Ishikawa (cell line): Measurements from ENCODE around the gene KRTAP23-1.

Experiments used
- CEBPB ChIP-seq: IDR thresholded peaks from 2 replicates; pipeline ENCODE4 v1.6.1; 2012
- CREB1 ChIP-seq: IDR thresholded peaks from 2 replicates; pipeline ENCODE4 v1.6.1; 2012; ENCODE audit warnings: low read depth
- EGR1 ChIP-seq: IDR thresholded peaks from 2 replicates; pipeline ENCODE4 v1.6.1; 2012
- FOXM1 ChIP-seq: IDR thresholded peaks from 2 replicates; pipeline ENCODE4 v1.6.1; 2012; ENCODE audit warnings: low read depth, borderline replicate concordance
- RAD21 ChIP-seq: IDR thresholded peaks from 2 replicates; pipeline ENCODE4 v1.6.1; 2012; ENCODE audit warnings: low read depth
- TAF1 ChIP-seq: IDR thresholded peaks from 2 replicates; pipeline ENCODE4 v1.6.1; 2012; ENCODE audit warnings: low read depth, mild to moderate bottlenecking
- TCF12 ChIP-seq: IDR thresholded peaks from 2 replicates; pipeline ENCODE4 v1.6.1; 2012; ENCODE audit warnings: low read depth
- YY1 ChIP-seq: IDR thresholded peaks from 2 replicates; pipeline ENCODE4 v1.6.1; 2012; ENCODE audit warnings: low read depth
- TF ChIP-seq, protein P1 (sequence below): IDR thresholded peaks from 2 replicates; pipeline ENCODE4 v1.6.1; 2012; ENCODE audit warnings: low read depth, mild to moderate bottlenecking
- TF ChIP-seq, protein P2 (sequence below): IDR thresholded peaks from 2 replicates; pipeline ENCODE4 v1.6.1; 2012

DNA sequence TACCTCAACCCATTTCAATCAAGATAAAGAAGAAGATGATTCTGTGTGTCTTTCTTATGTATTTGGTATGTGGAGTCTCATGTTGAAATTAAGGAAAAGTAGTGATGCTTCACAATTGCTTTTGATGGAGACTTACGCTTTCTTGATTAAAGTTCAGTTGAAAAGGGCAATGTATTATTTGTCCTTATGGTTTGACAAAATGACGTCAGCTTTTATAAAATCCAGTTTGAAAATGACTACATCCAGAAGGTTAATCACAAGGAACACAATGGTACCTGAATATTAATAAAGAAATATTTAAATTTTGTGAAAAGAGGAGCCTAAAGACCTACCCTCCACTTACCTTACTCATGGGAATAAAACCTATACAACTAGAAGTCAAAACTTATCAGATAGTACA is 32.7 kb downstream of the KRTAP23-1 start:
- TF ChIP-seq CEBPB: no peak
- no peak for TF ChIP-seq TAF1
- no peak for TF ChIP-seq EGR1
- TF ChIP-seq, protein P1, sequence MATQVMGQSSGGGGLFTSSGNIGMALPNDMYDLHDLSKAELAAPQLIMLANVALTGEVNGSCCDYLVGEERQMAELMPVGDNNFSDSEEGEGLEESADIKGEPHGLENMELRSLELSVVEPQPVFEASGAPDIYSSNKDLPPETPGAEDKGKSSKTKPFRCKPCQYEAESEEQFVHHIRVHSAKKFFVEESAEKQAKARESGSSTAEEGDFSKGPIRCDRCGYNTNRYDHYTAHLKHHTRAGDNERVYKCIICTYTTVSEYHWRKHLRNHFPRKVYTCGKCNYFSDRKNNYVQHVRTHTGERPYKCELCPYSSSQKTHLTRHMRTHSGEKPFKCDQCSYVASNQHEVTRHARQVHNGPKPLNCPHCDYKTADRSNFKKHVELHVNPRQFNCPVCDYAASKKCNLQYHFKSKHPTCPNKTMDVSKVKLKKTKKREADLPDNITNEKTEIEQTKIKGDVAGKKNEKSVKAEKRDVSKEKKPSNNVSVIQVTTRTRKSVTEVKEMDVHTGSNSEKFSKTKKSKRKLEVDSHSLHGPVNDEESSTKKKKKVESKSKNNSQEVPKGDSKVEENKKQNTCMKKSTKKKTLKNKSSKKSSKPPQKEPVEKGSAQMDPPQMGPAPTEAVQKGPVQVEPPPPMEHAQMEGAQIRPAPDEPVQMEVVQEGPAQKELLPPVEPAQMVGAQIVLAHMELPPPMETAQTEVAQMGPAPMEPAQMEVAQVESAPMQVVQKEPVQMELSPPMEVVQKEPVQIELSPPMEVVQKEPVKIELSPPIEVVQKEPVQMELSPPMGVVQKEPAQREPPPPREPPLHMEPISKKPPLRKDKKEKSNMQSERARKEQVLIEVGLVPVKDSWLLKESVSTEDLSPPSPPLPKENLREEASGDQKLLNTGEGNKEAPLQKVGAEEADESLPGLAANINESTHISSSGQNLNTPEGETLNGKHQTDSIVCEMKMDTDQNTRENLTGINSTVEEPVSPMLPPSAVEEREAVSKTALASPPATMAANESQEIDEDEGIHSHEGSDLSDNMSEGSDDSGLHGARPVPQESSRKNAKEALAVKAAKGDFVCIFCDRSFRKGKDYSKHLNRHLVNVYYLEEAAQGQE: no peak
- no peak for TF ChIP-seq RAD21
- TF ChIP-seq CREB1: no peak
- no peak for TF ChIP-seq TCF12
- no peak for TF ChIP-seq YY1
- TF ChIP-seq, protein P2, sequence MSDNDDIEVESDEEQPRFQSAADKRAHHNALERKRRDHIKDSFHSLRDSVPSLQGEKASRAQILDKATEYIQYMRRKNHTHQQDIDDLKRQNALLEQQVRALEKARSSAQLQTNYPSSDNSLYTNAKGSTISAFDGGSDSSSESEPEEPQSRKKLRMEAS: no peak
- no peak for TF ChIP-seq FOXM1
